Vagina (tissue), 2 donors: Measurements from ENCODE around the gene PAX8. TPM values are rescaled to one million over a fixed set of nuclear protein-coding genes. Genes with fewer than 3 reads are reported as not detected.

ENCODE experiments used
- DNase-seq, 2 donors: peaks; one replicate each; pipeline ENCODE4 v3.0.0-alpha.2; 2017; ENCODE audit errors: extremely low spot score in 2 of 2
- H3K27ac ChIP-seq: fragments of 200-600 bp; sonication (generic); one replicate; pipeline ENCODE4 v1.5.1; 2019
- H3K27me3 ChIP-seq: fragments of 200-600 bp; sonication (generic); one replicate; pipeline ENCODE4 v1.5.1; 2019
- H3K36me3 ChIP-seq, 2 donors: fragments of 200-600 bp; sonication (generic); one replicate each; pipeline ENCODE4 v1.5.1; 2017 to 2019
- H3K4me1 ChIP-seq: fragments of 200-600 bp; sonication (generic); one replicate; pipeline ENCODE4 v1.5.1; 2019
- H3K4me3 ChIP-seq, 2 donors: fragments of 200-600 bp; sonication (generic); 1 replicate in 1 of 2; 2 replicates in 1 of 2; pipeline ENCODE4 v1.5.1; 2016 to 2019
- H3K9me3 ChIP-seq: fragments of 200-600 bp; sonication (generic); one replicate; pipeline ENCODE4 v1.5.1; 2019
- POLR2A ChIP-seq, 2 donors: fragments of 450-650 bp; IDR thresholded peaks; one replicate each; pipeline ENCODE4 v1.6.1; 2017; ENCODE audit warnings: antibody characterized with exemption in 2 of 2, mild to moderate bottlenecking in 2 of 2, moderate library complexity in 2 of 2
- POLR2AphosphoS5 ChIP-seq, 2 donors: sonication (generic); formaldehyde crosslinking; IDR thresholded peaks; one replicate each; pipeline ENCODE4 v1.9.0; 2017; ENCODE audit warnings: antibody characterized with exemption in 2 of 2, mild to moderate bottlenecking in 2 of 2, low read depth in 1 of 2; ENCODE audit not compliant: insufficient read depth in 1 of 2
- intact Hi-C: fragments of 100-400 bp; cut with DNase I; formaldehyde crosslinking; loops from one replicate; pipeline ENCODE4 v1.15.1; 2023
- total RNA-seq: library from RNA; depleted of rRNA; stranded (reverse); fragments of >200 nt; gene quantifications from one replicate; pipeline ENCODE4 v1.2.3, GENCODE V29; 2016
- TF ChIP-seq, protein P1 (sequence below), 3 experiments: fragments of 450-650 bp in 2 of 3; fragments of 200-600 bp in 1 of 3; sonication (generic) in 1 of 3; IDR thresholded peaks; one replicate each; pipeline ENCODE4 v1.5.1; 2017 to 2019; ENCODE audit warnings: antibody characterized with exemption in 3 of 3, mild to moderate bottlenecking in 2 of 3, moderate library complexity in 2 of 3

PAX8 gene
- total RNA-seq, 1 donor from 2014 or later, result 1.7 TPM

DNA sequence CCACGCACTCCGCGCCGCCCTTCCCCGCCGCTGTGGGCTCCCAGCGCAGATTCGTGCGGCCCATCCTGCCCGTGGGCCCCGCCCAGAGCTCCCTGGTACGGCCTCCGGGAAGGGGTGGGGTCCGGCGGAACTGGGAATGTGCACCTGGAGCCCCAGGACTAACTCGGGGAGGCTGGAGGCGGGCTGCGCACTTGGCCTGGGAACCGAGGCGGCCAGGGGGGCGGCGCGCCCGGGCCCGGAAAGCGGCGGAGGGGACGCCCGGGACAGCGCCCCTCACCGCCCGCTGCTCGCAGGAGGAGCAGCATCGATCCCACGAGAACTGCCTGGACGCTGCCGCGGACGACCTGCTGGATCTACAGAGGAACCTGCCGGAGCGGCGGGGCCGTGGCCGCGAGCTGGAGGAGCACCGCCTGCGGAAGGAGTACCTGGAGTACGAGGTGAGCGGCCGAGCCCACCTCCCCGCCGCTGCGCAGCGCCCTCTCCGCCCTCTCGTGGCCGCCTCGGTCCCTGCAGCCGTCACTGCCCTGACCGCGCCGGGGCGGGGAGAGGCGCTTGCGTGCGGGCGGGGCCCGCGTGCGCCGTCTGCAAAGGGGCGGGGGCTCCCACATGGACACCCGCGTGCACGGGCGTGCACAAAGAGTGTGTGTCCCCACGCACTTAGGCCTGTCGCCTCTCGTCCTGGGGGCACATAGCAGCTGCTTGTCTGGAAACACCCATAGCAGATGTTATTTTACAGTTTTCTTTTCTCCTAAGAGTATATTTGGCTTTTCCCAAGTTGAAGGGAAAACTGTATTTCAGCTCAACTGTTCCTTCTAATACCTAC is 79.7 kb downstream of the PAX8 start:
- H3K4me1 ChIP-seq, result peaks cover 22% of the 10 kb centered on the region
- intact Hi-C loops, result no loop called here
- no peaks in the 10 kb centered on the region for H3K27me3 ChIP-seq
- H3K4me3 ChIP-seq, result peak overlapping the region; percentile 64 to 67
- TF ChIP-seq, protein P1, sequence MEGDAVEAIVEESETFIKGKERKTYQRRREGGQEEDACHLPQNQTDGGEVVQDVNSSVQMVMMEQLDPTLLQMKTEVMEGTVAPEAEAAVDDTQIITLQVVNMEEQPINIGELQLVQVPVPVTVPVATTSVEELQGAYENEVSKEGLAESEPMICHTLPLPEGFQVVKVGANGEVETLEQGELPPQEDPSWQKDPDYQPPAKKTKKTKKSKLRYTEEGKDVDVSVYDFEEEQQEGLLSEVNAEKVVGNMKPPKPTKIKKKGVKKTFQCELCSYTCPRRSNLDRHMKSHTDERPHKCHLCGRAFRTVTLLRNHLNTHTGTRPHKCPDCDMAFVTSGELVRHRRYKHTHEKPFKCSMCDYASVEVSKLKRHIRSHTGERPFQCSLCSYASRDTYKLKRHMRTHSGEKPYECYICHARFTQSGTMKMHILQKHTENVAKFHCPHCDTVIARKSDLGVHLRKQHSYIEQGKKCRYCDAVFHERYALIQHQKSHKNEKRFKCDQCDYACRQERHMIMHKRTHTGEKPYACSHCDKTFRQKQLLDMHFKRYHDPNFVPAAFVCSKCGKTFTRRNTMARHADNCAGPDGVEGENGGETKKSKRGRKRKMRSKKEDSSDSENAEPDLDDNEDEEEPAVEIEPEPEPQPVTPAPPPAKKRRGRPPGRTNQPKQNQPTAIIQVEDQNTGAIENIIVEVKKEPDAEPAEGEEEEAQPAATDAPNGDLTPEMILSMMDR (IDR thresholded peaks at IDR 0.05), result peak; percentile 55 to 95 (median 83)
- TF ChIP-seq POLR2AphosphoS5 (IDR thresholded peaks at IDR 0.05; ENCODE audit: insufficient read depth in 1 of 2, low read depth in 1 of 2), result peak in 1 of 2 donors; percentile 65
- TF ChIP-seq POLR2A (IDR thresholded peaks at IDR 0.05), result peak in 1 of 2 donors; percentile 42
- no peak for DNase-seq
- no peaks in the 10 kb centered on the region for H3K36me3 ChIP-seq
- no peaks in the 10 kb centered on the region for H3K9me3 ChIP-seq
- H3K27ac ChIP-seq, result peak overlapping the region; percentile 85

GRCh38 chr2:113198048-113198789 is 80.5 kb downstream of the PAX8 start:
- no peaks in the 10 kb centered on the region for H3K27me3 ChIP-seq
- no peaks in the 10 kb centered on the region for H3K9me3 ChIP-seq
- no peaks in the 10 kb centered on the region for H3K36me3 ChIP-seq
- no peak for DNase-seq
- H3K4me3 ChIP-seq, result peak overlapping the region; percentile 64 to 67
- H3K4me1 ChIP-seq, result peaks cover 22% of the 10 kb centered on the region
- intact Hi-C loops, result no loop called here
- H3K27ac ChIP-seq, result peak overlapping the region; percentile 85
- TF ChIP-seq POLR2AphosphoS5 (IDR thresholded peaks at IDR 0.05; ENCODE audit: insufficient read depth in 1 of 2, low read depth in 1 of 2), result no peak
- TF ChIP-seq POLR2A (IDR thresholded peaks at IDR 0.05), result no peak
- TF ChIP-seq, protein P1 (IDR thresholded peaks at IDR 0.05), result no peak

GRCh38 chr2:113197347-113198047 is 81.2 kb downstream of the PAX8 start:
- intact Hi-C loops, result no loop called here

DNA sequence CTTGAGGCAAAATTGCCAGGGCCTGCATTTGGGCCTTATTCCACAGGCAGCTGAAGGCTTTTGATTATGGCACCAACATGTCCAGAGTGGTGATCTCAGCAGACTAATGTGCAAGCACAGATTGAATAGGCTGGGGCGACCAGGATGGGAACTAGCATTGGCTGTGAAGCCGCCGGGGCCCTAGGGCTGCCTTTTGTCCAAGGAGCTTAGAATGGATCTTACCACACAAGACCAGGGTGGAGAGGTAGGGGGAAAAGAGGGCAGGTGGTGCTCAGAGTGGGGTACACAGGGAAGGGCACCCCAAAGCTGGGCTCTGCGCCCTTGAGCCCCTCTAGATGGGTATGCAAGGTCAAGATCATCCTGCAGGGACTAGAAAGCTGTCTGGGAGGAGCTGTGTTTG is 81.9 kb downstream of the PAX8 start:
- H3K27me3 ChIP-seq, result no peaks in the 10 kb centered on the region
- no peak overlapping the region for H3K4me3 ChIP-seq
- no peak for DNase-seq
- TF ChIP-seq POLR2AphosphoS5 (IDR thresholded peaks at IDR 0.05; ENCODE audit: insufficient read depth in 1 of 2, low read depth in 1 of 2) (no peak), POLR2A (IDR thresholded peaks at IDR 0.05) (no peak)
- TF ChIP-seq, protein P1 (IDR thresholded peaks at IDR 0.05), result no peak
- H3K4me1 ChIP-seq, result peaks cover 22% of the 10 kb centered on the region
- no peak overlapping the region for H3K27ac ChIP-seq
- no peaks in the 10 kb centered on the region for H3K9me3 ChIP-seq
- intact Hi-C loops, result no loop called here
- no peaks in the 10 kb centered on the region for H3K36me3 ChIP-seq

More at GRCh38 chr2:113197347-113198047, 81.2 kb downstream of the PAX8 start:
- Histone ChIP-seq H3K36me3 (no peaks in the 10 kb centered on the region), H3K9me3 (no peaks in the 10 kb centered on the region), H3K27ac (no peak overlapping the region), H3K4me1 (peaks cover 22% of the 10 kb centered on the region), H3K27me3 (no peaks in the 10 kb centered on the region), H3K4me3 (no peak overlapping the region)
- no peak for DNase-seq
- no peak for TF ChIP-seq POLR2A (IDR thresholded peaks at IDR 0.05)
- TF ChIP-seq, protein P1 (IDR thresholded peaks at IDR 0.05), result no peak
- TF ChIP-seq POLR2AphosphoS5 (IDR thresholded peaks at IDR 0.05; ENCODE audit: insufficient read depth in 1 of 2, low read depth in 1 of 2), result no peak
